SH-SY5Y (cell line): Measurements from ENCODE around the gene NCOR2.

ENCODE experiments used
- GATA2 ChIP-seq: IDR thresholded peaks from 2 replicates; pipeline ENCODE4 v1.6.1; 2011; ENCODE audit warnings: mild to moderate bottlenecking, low read depth, low read length
- GATA3 ChIP-seq: IDR thresholded peaks from 2 replicates; pipeline ENCODE4 v1.6.1; 2011; ENCODE audit warnings: low read depth, mild to moderate bottlenecking, low read length, moderate library complexity

Gene NCOR2

GRCh38 chr12:124550123-124551089 lies 17.0 kb downstream of the NCOR2 start:
- TF ChIP-seq GATA2, result no peak
- TF ChIP-seq GATA3, result no peak

- TF ChIP-seq GATA2 (no peak), GATA3 (no peak)
Measured at GRCh38 chr12:124549629-124550028, 17.8 kb downstream of the NCOR2 start.

GRCh38 chr12:124548854-124549378 lies 18.5 kb downstream of the NCOR2 start:
- TF ChIP-seq GATA2 (0 out of 2 replicates have a peak, but pooled peaks have one; percentile 46), GATA3 (no peak)

GRCh38 chr12:124547626-124548025 lies 19.8 kb downstream of the NCOR2 start:
- no peak for TF ChIP-seq GATA3
- TF ChIP-seq GATA2, result no peak

GRCh38 chr12:124545508-124546418 lies 21.6 kb downstream of the NCOR2 start:
- TF ChIP-seq GATA3, result no peak

- TF ChIP-seq GATA2 (no peak), GATA3 (no peak)
Measured at GRCh38 chr12:124544983-124545382, 22.4 kb downstream of the NCOR2 start.

GRCh38 chr12:124544311-124544970 lies 23.0 kb downstream of the NCOR2 start:
- no peak for TF ChIP-seq GATA3
- peak; percentile 98 for TF ChIP-seq GATA2

GRCh38 chr12:124543590-124544310 lies 23.7 kb downstream of the NCOR2 start:
- TF ChIP-seq GATA2, result no peak
- no peak for TF ChIP-seq GATA3

GRCh38 chr12:124543052-124543589 lies 24.3 kb downstream of the NCOR2 start:
- TF ChIP-seq GATA3 (no peak), GATA2 (no peak)

- TF ChIP-seq GATA3 (no peak), GATA2 (no peak)
Measured at GRCh38 chr12:124542021-124542949, 25.1 kb downstream of the NCOR2 start.

GRCh38 chr12:124541322-124541721 lies 26.1 kb downstream of the NCOR2 start:
- TF ChIP-seq GATA2 (no peak), GATA3 (no peak)
